GM06990 (cell line): ENCODE data around the gene CDK13.

ENCODE experiments used
- DNase-seq: peaks from one replicate; pipeline ENCODE4 v3.0.0-alpha.2; 2011; ENCODE audit not compliant: insufficient read length; ENCODE audit errors: extremely low read depth
- H3K27me3 ChIP-seq: replicated peaks from 2 replicates; pipeline ENCODE4 v1.6.0; 2011; ENCODE audit warnings: low read length; ENCODE audit not compliant: control insufficient read depth, insufficient read depth
- H3K36me3 ChIP-seq: 2 replicates; pipeline ENCODE4 v1.5.1; 2011; ENCODE audit warnings: low read length; ENCODE audit not compliant: control insufficient read depth, insufficient read depth
- H3K4me3 ChIP-seq: replicated peaks from 2 replicates; pipeline ENCODE4 v1.5.1; 2011; ENCODE audit warnings: low read depth, mild to moderate bottlenecking, control low read depth, low read length
- CTCF ChIP-seq: IDR thresholded peaks from 2 replicates; pipeline ENCODE4 v1.5.1; 2011; ENCODE audit warnings: low read length, control low read depth, mild to moderate bottlenecking, inconsistent platforms; ENCODE audit not compliant: insufficient read depth, poor library complexity, severe bottlenecking

The CDK13 gene

GRCh38 chr7:39923091-39923490, 27.0 kb upstream of the CDK13 start:
- TF ChIP-seq CTCF, result no peak
- Histone ChIP-seq H3K4me3 (no peak overlapping the region), H3K27me3 (no peaks in the 10 kb centered on the region; the same call in 1 of the 2 replicates), H3K36me3 (no peaks in the 10 kb centered on the region)
- DNase-seq, result no peak

DNA sequence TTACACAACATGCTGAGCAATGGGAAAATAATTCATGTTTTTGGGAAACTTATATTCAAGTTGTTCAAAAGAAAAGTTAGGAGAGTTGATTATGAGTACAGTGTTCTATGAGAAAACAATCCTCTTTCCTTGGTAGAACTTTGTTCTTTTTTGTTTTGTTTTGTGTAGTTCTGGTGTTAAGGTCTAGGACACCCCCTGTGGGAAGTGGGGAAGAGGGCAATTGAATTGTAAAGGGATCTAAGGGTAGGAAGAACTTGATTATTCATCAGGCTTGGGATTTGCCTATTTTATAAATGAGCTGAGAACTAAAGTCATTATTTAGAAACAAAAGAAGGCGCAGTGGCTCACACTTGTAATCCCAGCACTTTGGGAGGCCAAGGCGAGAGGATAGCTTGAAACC, 25.9 kb upstream of the CDK13 start:
- Histone ChIP-seq H3K36me3 (no peaks in the 10 kb centered on the region), H3K4me3 (no peak overlapping the region), H3K27me3 (no peaks in the 10 kb centered on the region; the same call in 1 of the 2 replicates)
- no peak for TF ChIP-seq CTCF
- DNase-seq, result no peak

GRCh38 chr7:39926111-39926510, 23.9 kb upstream of the CDK13 start:
- no peak for DNase-seq
- no peak overlapping the region for H3K4me3 ChIP-seq
- H3K27me3 ChIP-seq, result no peaks in the 10 kb centered on the region
- no peaks in the 10 kb centered on the region for H3K36me3 ChIP-seq
- TF ChIP-seq CTCF, result no peak

- no peak for DNase-seq
- TF ChIP-seq CTCF, result no peak
- no peaks in the 10 kb centered on the region for H3K27me3 ChIP-seq
- no peak overlapping the region for H3K4me3 ChIP-seq
- H3K36me3 ChIP-seq, result no peaks in the 10 kb centered on the region
Measured at GRCh38 chr7:39927018-39927417, 23.0 kb upstream of the CDK13 start.

GRCh38 chr7:39934132-39934531, 15.9 kb upstream of the CDK13 start:
- Histone ChIP-seq H3K4me3 (no peak overlapping the region), H3K36me3 (no peaks in the 10 kb centered on the region), H3K27me3 (no peaks in the 10 kb centered on the region)
- no peak for TF ChIP-seq CTCF
- no peak for DNase-seq

GRCh38 chr7:39936761-39937160, 13.3 kb upstream of the CDK13 start:
- no peak overlapping the region for H3K4me3 ChIP-seq
- H3K36me3 ChIP-seq, result no peaks in the 10 kb centered on the region
- no peak for DNase-seq
- H3K27me3 ChIP-seq, result no peaks in the 10 kb centered on the region
- no peak for TF ChIP-seq CTCF
